ENCODE measurements around the gene GTPBP1. TPM values are rescaled to one million over a fixed set of nuclear protein-coding genes. Genes with fewer than 3 reads are reported as not detected.
A peak's percentile ranks its signal among the peaks of the same experiment; 100 is the strongest.

Gene GTPBP1
- total RNA-seq, 1 donor: 35.4 TPM

- TF ChIP-seq CTCF (IDR thresholded peaks at IDR 0.05; ENCODE audit: insufficient read depth, low read depth, low read length): no peak
- peak; percentile 96 for DNase-seq (ENCODE audit: low read depth)
- peak within 1 kb of the TSS; percentile 80 for H3K4me3 ChIP-seq (ENCODE audit: low read depth, low read length)
These were observed 4.7 kb upstream of the GTPBP1 start, which contains the start of gene JOSD1 for GRCh38 chr22:38700789-38701628. Gene JOSD1 (minus strand): TSS chr22:38700943. CDS start chr22:38699987, 956 bp downstream.

- TF ChIP-seq CTCF (IDR thresholded peaks at IDR 0.05; ENCODE audit: insufficient read depth, low read depth, low read length): no peak
- peak; percentile 20 for DNase-seq (ENCODE audit: low read depth)
- peak overlapping the region; percentile 37 for H3K4me3 ChIP-seq (ENCODE audit: low read depth, low read length)
These were observed 1.0 kb upstream of the GTPBP1 start for GRCh38 chr22:38704654-38705234.

- peak; percentile 66 for DNase-seq (ENCODE audit: low read depth)
These were observed 557 bp downstream of the GTPBP1 start for GRCh38 chr22:38706101-38706900.

GRCh38 chr22:38706901-38707195 lies 1.1 kb downstream of the GTPBP1 start:
- TF ChIP-seq CTCF (IDR thresholded peaks at IDR 0.05; ENCODE audit: insufficient read depth, low read depth, low read length): no peak
- DNase-seq (ENCODE audit: low read depth): peak; percentile 43
- peak overlapping the region; percentile 83 for H3K4me3 ChIP-seq (ENCODE audit: low read depth, low read length)

More at GRCh38 chr22:38706101-38706900, 557 bp downstream of the GTPBP1 start:
- TF ChIP-seq CTCF (IDR thresholded peaks at IDR 0.05; ENCODE audit: insufficient read depth, low read depth, low read length): no peak
- H3K4me3 ChIP-seq (ENCODE audit: low read depth, low read length): peak overlapping the region; percentile 83

GRCh38 chr22:38707346-38707745 lies 1.6 kb downstream of the GTPBP1 start:
- DNase-seq (ENCODE audit: low read depth): peak; percentile 68
- peak overlapping the region; percentile 83 for H3K4me3 ChIP-seq (ENCODE audit: low read depth, low read length)
- no peak for TF ChIP-seq CTCF (IDR thresholded peaks at IDR 0.05; ENCODE audit: insufficient read depth, low read depth, low read length)

- no peak for DNase-seq (ENCODE audit: low read depth)
- H3K4me3 ChIP-seq (ENCODE audit: low read depth, low read length): no peak overlapping the region
- no peak for TF ChIP-seq CTCF (IDR thresholded peaks at IDR 0.05; ENCODE audit: insufficient read depth, low read depth, low read length)
These were observed 2.2 kb downstream of the GTPBP1 start for GRCh38 chr22:38707984-38708383.

All from fibroblast of villous mesenchyme (primary cell).